Stimulated activated naive B cell treated with anti-CD40 and anti-IgM and Interleukin-4, amounts not matched to agents 10 μg/mL and 1 μg/mL and 100 μg/mL, for 72 hours (primary cell): Measurements from ENCODE around the gene LDAH.

ENCODE experiments used
- ATAC-seq, 2 donors: fragments of 150-1000 bp; cut with Tn5 transposase; replicated peaks; 2 replicates each; pipeline ENCODE4 v1.10.0; 2021; ENCODE audit warnings: moderate library complexity in 1 of 2
- DNase-seq: peaks from one replicate; pipeline ENCODE4 v3.0.0; 2021
- H3K27ac Mint-ChIP-seq: one replicate; pipeline ENCODE4 v1.8.0; 2022; ENCODE audit warnings: mild to moderate bottlenecking, mixed read lengths
- H3K27me3 Mint-ChIP-seq, 2 donors: one replicate each; pipeline ENCODE4 v1.8.0; 2022; ENCODE audit warnings: mixed read lengths in 2 of 2
- H3K36me3 Mint-ChIP-seq, 2 donors: one replicate each; pipeline ENCODE4 v1.8.0; 2022; ENCODE audit warnings: mixed read lengths in 2 of 2, mild to moderate bottlenecking in 1 of 2
- H3K4me1 Mint-ChIP-seq, 2 donors: one replicate each; pipeline ENCODE4 v1.8.0; 2022; ENCODE audit warnings: mixed read lengths in 2 of 2, mild to moderate bottlenecking in 1 of 2
- H3K4me3 Mint-ChIP-seq, 2 donors: one replicate each; pipeline ENCODE4 v1.8.0; 2022; ENCODE audit warnings: mild to moderate bottlenecking in 2 of 2, mixed read lengths in 2 of 2, moderate library complexity in 1 of 2
- H3K9me3 Mint-ChIP-seq, 2 donors: one replicate each; pipeline ENCODE4 v1.8.0; 2022; ENCODE audit warnings: mixed read lengths in 2 of 2, mild to moderate bottlenecking in 1 of 2

The LDAH gene

GRCh38 chr2:20638014-20638413 lies 184.9 kb downstream of the LDAH start:
- no peak for ATAC-seq
- no peak for DNase-seq
- H3K27ac Mint-ChIP-seq, result no peak overlapping the region
- H3K4me1 Mint-ChIP-seq, result peaks cover 14 to 21% of the 10 kb centered on the region in 2 donors
- H3K36me3 Mint-ChIP-seq, result peaks cover 31 to 46% of the 10 kb centered on the region in 2 donors
- H3K9me3 Mint-ChIP-seq, result no peaks in the 10 kb centered on the region
- no peaks in the 10 kb centered on the region for H3K27me3 Mint-ChIP-seq
- no peak overlapping the region for H3K4me3 Mint-ChIP-seq

DNA sequence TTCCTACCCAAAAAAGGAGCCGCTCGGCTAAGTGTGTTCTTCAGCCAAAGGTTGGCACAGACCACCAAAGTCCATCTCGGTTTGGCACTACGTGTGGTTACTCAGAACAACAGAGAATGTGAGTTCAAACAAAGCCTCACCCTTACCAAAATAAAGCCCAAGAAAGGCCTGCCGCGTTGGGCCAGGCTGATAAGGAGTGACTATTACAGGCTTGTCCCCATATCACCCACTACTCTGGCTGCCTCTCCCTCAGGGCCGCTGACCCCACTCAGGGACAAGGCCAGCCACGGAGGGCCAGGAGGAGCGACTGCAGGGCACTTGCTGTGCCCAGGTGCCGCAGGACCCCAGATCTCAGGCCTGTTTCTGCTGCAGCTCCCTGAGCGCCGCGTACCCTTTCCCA lies 185.8 kb downstream of the LDAH start:
- Mint-ChIP-seq H3K4me3 (no peak overlapping the region), H3K27me3 (no peaks in the 10 kb centered on the region), H3K9me3 (no peaks in the 10 kb centered on the region), H3K4me1 (peaks cover 12 to 15% of the 10 kb centered on the region in 2 donors), H3K36me3 (peaks cover 28 to 43% of the 10 kb centered on the region in 2 donors), H3K27ac (no peak overlapping the region)
- ATAC-seq (no peak), DNase-seq (no peak)

GRCh38 chr2:20635675-20636584 lies 187.0 kb downstream of the LDAH start:
- Mint-ChIP-seq H3K36me3 (peaks cover 25 to 40% of the 10 kb centered on the region in 2 donors), H3K9me3 (no peaks in the 10 kb centered on the region), H3K4me1 (peaks cover 12% of the 10 kb centered on the region in 2 donors), H3K4me3 (no peak overlapping the region), H3K27me3 (no peaks in the 10 kb centered on the region), H3K27ac (no peak overlapping the region)
- DNase-seq (peak; percentile 59), ATAC-seq (peak; percentile 96 to 98)

DNA sequence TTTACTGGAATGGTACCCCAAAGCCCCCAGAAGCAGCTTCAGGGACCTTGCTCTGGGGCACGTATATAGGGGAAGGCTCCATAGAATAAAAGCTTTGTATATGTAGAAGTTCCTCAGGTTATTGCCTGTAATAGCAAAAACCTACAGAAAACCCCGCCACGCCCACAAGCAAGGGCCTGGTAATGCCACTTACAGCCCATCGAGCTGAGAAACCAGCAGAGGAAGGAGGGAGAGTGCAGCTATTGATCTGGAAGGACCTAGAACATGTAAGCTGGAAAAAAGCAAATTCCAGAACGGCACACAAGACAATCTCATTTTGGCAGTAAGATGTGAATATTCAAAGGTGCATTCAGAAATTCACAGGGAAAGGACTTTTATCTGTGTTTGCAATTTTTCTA lies 187.8 kb downstream of the LDAH start:
- no peaks in the 10 kb centered on the region for H3K9me3 Mint-ChIP-seq

DNA sequence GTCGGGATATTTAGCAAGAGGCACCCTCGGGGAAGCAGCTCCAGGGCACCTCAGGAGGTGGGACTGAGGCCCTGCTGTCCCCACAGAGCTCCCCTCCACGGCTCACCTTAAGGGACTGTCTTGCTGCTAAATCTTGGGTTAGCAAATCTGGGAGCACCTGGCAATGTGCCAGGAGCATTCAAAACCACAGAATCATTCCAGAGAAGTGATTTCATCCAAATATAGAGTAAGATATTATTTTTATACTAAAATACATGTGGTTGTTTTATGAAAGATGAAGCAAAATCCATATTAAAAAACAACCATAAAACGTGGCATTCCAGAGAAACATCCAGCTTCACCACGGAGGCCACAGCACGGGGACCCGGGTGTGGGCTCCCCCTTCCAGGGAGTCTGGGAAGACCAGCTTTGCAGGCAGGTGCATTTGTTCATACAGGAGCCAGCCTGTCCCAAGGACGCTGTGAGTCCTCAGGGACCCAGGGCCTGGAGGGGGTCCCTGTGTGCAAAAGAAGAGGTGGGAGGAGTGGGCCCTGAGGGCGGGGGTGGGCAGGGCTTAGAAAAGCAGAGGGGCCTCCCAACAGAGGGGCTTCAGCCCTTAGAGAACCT lies 188.3 kb downstream of the LDAH start:
- no peak overlapping the region for H3K4me3 Mint-ChIP-seq
- H3K27ac Mint-ChIP-seq, result no peak overlapping the region
- DNase-seq (no peak), ATAC-seq (no peak)
- no peaks in the 10 kb centered on the region for H3K27me3 Mint-ChIP-seq
- peaks cover 12% of the 10 kb centered on the region in 2 donors for H3K4me1 Mint-ChIP-seq
- H3K36me3 Mint-ChIP-seq, result peaks cover 27 to 31% of the 10 kb centered on the region in 2 donors
- H3K9me3 Mint-ChIP-seq, result no peaks in the 10 kb centered on the region

More for the DNA sequence above, 187.8 kb downstream of the LDAH start:
- Mint-ChIP-seq H3K36me3 (peaks cover 27 to 33% of the 10 kb centered on the region in 2 donors), H3K27me3 (no peaks in the 10 kb centered on the region), H3K4me3 (no peak overlapping the region), H3K27ac (no peak overlapping the region), H3K4me1 (peaks cover 12% of the 10 kb centered on the region in 2 donors)
- ATAC-seq, result no peak
- DNase-seq, result no peak
